Kasumi-1 (cell line): ENCODE measurements around the gene PDE6A.

ENCODE experiments used
- DNase-seq, 2 experiments: peaks; one replicate each; lab custom pipeline; 2025; lab: John Stamatoyannopoulos, UW

The PDE6A gene

GRCh38 chr5:149944666-149945065 lies at the start of gene PDE6A:
PDE6A (minus strand) TSS chr5:149944793; CDS start chr5:149944673, 120 bp downstream.
- no peak for DNase-seq

- no peak for DNase-seq
These were observed 48.9 kb upstream of the PDE6A start for GRCh38 chr5:149993471-149993870.

DNA sequence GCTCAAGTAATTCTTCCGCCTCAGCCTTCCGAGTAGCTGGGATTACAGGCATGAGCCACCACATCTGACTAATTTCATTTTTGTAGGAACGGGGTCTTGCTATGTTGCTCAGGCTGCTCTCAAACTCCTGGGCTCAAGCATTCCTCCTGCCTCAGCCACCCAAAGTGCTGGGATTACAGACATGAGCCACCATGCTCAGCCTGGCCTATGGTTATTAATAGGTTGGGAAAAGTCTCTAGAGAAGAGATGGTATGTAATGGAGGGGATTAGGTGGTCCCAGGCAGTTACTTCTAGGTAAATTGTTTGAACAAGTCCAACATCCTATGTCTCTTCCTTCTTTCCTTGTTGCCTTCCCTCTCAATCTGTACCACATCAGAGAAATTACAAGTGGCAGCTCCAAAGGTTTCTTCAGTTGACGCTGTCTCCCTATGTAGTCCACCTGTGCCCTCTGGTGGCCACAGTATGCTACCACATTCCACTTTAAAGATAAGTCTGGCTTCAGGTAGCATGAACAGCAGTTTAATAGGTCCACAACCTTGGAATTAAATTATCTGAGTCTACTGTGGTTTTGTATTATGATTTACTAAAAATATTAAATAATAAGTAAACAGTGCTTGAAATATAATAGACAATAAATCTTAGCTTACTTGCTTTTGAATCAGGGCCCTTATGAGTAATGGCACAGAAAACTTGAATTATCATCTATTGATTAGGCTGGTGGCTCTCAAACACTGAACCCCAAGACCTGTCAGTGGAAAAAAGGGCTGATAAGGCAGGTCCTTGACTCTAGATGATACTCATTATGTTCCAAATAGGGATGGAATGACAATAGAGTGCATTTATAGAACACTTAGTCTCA lies 46.2 kb upstream of the PDE6A start:
- DNase-seq, result peak; percentile 68 to 89

- DNase-seq, result no peak
These were observed 43.5 kb upstream of the PDE6A start for GRCh38 chr5:149988126-149988525.

DNA sequence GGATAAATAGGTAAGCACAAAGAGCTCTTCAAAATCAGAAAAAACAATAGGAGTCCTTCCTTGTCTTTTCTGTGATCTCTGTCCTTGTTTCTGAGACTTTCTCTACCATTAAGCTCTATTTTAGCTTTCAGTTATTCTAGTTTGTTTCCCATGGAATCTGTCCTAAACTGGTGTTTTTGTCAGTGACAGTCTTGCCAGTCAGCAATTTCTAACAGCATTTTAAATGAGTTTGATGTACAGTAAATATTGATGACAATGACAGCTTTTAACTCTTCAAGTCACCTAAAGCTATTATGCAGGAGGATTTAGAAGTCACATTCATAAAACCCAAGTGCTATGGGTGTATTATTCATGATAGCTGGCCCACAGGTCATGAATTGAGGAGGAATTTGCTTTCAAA lies 37.9 kb upstream of the PDE6A start:
- no peak for DNase-seq

DNA sequence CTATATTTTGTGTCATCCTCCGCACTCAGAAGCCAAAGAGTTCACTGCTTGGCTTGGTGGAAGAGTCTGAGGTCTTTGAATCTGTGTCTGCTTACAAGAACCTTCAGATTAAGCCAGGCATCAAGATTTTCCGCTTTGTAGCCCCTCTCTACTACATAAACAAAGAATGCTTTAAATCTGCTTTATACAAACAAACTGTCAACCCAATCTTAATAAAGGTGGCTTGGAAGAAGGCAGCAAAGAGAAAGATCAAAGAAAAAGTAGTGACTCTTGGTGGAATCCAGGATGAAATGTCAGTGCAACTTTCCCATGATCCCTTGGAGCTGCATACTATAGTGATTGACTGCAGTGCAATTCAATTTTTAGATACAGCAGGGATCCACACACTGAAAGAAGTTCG lies 36.6 kb upstream of the PDE6A start:
- DNase-seq, result no peak

DNA sequence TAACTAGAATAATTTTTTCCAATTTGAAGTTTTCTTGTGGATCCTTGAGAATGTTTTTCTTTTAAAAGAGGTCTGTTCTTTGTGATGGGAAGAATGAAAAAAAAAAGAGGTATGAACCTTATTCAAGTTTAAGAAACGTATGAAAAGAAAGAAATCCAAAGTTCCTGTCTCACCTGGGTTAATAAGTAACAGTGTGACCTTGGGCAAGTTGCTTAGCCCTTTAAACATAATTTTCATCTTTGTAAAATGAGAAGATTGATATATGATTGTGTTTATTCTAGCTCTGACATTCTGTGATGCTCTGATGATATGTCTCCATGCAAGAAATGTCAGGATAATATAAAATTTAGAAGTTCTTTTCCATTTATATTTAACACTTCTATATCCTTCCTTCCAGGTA lies 35.3 kb upstream of the PDE6A start:
- DNase-seq, result no peak

GRCh38 chr5:149975409-149975808 lies 30.8 kb upstream of the PDE6A start:
- DNase-seq, result no peak

DNA sequence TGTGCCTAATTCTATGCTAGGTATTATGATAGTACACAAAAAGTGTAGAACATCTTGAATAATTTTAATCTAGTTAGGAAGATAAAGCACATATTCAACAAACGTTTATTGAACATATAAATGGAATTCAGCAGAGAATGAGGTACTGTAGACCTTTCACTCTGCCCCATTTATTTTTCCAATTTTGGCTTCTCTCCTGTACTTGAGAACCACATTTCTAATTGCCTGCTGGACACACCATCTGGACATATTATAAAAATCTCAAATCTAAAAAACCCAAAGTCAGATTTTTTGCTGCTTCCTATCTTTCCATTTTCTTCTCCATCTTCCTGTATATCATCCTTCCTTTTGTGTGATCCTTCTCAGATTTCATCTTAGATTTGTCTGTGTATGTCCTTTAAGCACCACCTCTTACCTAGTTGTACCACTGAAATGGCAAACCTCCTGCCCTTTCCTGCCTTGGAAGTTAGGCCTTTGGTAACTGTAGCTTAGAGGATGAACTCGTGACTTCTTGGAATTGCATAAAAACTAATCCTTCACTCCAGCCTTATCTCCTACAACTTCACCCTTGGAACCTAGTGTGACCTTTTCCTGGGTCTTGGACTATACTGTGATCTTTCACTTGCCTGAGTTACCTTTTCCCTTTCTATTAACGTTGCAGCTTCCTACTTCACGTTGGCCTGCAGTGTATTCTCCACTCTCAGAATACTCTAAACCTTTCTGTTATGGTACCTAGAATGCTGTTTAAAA lies 24.8 kb upstream of the PDE6A start:
- DNase-seq, result no peak

DNA sequence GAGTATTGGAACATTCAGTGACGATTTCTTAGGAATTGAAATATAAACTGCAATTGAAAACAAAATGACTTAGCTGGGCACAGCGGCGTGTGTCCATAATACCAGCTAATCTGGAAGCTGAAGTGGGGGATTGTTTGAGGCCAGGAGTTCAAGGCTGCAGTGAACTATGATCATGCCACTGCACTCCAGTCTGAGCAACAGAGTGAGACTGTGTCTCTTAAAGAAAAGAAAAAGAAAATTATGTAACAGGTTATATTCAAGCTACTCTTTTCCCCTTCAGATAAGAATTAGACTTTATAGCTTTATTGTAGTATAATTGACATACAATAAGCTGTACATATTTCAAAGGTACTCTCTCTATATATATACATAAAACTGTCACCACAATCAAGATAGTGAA lies 22.4 kb upstream of the PDE6A start:
- DNase-seq, result no peak

DNA sequence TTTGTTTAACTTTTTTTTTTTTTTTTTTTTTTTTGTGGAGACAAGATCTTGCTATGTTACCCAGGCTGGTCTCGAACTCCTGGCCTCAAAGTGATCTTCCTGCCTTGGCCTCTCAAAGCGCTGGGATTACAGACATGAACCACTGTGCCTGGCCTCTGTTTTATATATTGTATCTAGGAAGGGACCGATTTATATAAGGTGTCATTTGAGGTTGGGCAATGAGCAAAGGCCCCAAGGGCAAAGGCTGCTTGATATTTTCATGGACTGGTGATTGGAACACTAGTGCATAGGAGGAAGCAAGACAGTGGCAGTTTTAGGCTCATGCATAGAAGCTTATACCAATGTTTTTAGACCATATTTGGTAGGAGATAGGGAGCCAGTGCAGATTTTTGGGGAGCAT lies 19.1 kb upstream of the PDE6A start:
- DNase-seq, result no peak

DNA sequence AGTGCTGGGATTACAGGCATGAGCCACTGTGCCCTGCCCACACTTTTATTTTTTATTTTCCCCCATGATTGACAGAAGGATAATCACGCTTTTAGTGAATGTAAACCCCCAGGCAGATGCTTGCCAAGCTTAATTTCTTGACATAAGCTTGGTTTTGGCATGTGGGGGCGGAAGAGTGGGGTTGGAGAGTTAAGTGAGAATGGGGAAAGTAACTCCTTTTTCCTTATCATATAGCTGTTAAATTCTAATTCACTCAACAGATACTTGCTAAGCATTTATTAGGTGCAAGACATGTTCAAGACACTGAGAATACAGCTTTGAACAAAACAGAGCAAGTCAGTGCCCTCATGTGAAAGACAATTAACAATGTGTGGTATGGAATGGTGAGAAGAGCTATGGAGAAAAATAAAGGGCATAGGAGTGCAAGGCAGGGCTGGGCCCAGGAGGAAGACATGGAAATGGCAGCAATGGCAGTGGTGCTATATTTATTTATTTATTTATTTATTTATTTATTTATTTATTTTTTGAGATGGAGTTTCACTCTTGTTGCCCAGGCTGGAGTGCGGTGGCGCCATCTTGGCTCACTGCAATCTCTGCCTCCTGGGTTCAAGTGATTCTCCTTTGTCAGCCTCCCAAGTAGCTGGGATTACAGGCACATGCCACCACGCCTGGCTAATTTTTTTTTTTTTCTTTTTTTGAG lies 18.2 kb upstream of the PDE6A start:
- no peak for DNase-seq

GRCh38 chr5:149961957-149962409 lies 17.4 kb upstream of the PDE6A start:
- peak; percentile 77 to 87 for DNase-seq

DNA sequence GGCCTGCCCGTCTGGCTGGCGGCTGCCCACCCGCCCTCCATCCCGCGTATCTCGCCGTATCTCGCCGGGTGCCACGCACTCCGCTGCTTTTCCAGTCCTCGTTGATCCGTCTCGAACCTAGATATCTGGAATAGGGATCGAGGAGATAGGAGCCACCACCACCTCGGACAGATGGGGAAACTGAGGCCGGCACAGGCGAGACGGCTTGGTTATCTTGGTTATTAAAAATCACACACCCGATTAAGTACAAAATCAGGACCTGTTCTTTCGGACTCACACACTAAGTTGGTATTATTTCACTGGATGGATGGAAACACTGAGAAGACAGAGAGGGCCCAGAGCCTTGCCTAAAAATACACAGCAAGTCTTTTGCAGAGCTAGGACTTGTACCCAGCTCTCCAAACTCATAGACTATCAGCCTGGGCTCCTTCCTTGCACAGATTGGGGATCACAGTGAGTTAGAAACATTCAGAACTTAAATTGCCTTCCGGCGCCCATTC lies 16.6 kb upstream of the PDE6A start:
- DNase-seq, result no peak

DNA sequence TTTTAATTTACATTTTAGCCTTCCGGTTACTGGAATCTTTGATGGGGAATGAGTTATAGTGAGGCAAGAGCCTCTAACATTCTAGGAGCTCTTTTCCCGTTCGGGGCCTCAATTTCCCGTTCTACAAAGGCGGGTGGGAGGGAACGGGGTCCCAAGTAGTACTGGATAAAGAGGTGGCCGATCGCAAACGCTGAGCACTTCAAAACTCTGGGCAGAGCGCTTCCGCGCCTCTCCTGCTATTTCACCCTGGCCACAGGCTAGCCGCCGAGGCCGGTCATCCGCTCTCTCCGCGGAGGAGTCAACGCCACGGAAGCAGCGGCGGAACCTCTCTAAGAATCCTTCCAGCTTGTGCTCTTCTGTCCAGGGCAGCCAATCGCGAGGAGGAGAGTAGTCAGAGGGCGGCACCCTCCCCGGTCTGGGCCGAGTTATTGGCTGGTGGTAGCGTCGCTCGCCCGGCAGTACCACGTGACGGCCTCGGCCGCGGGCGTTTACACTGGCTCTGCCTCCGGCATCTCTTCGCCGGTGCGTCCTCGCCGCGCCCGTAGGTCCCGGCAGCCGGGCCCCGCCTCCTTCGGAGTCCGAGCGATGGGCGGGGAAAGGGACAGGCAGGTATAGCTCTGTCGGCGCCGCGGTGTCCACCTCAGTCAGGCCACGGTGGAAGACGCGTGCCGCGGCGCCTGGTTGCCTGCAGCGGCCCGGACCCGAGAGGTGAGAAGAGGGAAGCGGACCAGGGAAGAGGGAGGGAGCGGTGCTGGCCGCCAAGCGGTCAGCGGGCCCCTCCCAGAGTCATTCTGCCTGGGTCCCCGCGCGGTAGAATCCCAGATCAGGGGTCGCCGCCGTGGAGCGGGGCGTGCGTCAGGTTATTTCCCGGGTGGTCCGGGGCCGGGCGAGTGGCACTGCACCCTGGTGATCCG lies 15.9 kb upstream of the PDE6A start, which contains the start of gene SLC26A2:
Gene SLC26A2 (plus strand): TSS at position 487 of the 914 bp plus-strand sequence. CDS start 16,895 bp downstream, outside the sequence.
- peak; percentile 98 for DNase-seq

DNA sequence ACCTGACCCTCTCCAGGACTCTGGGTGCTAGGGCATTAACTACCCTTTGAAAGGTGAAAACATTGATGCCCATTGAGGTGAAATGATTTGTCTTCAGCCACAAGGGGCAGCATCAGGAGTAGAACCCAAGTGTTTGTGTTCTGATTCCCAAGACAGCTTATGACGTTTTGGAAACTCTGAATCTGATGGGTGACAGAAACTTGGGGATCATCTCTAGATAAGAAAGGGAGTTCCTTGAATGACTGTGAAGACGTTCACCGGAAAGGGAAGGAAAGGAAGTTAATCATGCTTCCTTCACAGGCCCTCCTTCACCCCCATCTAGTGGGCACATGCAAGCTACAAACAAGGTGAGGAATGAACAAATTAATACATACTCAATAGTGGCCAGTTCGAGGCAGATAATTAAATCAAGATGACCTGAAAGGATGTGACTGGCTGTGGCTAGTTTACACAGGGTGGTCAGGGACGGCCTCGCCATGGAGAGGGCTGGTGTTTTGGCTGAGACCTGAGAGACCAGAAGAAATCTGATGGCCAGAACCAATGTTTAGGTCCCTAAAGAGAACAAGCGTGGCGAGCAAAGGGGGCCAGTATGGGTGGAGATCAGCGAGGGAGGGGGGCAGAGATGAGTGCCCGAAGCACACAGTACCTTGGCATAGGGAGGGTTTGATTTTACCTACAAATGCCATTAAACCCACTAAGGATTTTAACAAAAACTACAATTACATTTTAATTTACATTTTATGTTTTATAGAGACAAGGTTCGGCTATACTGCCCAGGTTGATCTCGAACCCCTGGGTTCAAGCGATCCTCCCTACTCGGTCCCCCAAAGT lies 15.0 kb upstream of the PDE6A start:
- DNase-seq, result peak; percentile 62 to 63

- no peak for DNase-seq
These were observed 13.3 kb upstream of the PDE6A start for GRCh38 chr5:149957855-149958254.

GRCh38 chr5:149956685-149957084 lies 12.1 kb upstream of the PDE6A start:
- DNase-seq, result no peak

- DNase-seq, result no peak
These were observed 10.2 kb upstream of the PDE6A start for GRCh38 chr5:149954798-149955197.

- no peak for DNase-seq
These were observed 9.0 kb upstream of the PDE6A start for GRCh38 chr5:149953436-149954121.
